Omental fat pad (tissue), 4 donors: Measurements from ENCODE around the gene DHRS11. TPM values are rescaled to one million over a fixed set of nuclear protein-coding genes. Genes with fewer than 3 reads are reported as not detected.
"Not testable (repeated sequence)": the region's sequence is repeated elsewhere in the genome, so short reads cannot be mapped to it uniquely, and the experiment has no call there.

ENCODE experiments used
- ATAC-seq: fragments of 150-250 bp; one replicate; pipeline ENCODE4 v1.9.1; 2016; ENCODE audit warnings: mild to moderate bottlenecking, moderate library complexity; ENCODE audit not compliant: low FRiP score
- DNase-seq: peaks from one replicate; pipeline ENCODE4 v3.0.0-alpha.2; 2019; ENCODE audit warnings: low spot score
- total RNA-seq, 4 donors: library from RNA; depleted of rRNA; stranded (reverse); fragments of >200 nt; gene quantifications; one replicate each; pipeline ENCODE4 v1.1.0, GENCODE V29; 2016
- TF ChIP-seq, protein P1 (sequence below), 3 donors: fragments of 450-650 bp; IDR thresholded peaks; one replicate each; pipeline ENCODE4 v1.5.1; 2016 to 2017; ENCODE audit warnings: antibody characterized with exemption in 3 of 3, mild to moderate bottlenecking in 3 of 3, moderate library complexity in 2 of 3

The DHRS11 gene
- total RNA-seq, 4 donors from 2014 or later: 5.6 to 19.8 (median 11.1) TPM

DNA sequence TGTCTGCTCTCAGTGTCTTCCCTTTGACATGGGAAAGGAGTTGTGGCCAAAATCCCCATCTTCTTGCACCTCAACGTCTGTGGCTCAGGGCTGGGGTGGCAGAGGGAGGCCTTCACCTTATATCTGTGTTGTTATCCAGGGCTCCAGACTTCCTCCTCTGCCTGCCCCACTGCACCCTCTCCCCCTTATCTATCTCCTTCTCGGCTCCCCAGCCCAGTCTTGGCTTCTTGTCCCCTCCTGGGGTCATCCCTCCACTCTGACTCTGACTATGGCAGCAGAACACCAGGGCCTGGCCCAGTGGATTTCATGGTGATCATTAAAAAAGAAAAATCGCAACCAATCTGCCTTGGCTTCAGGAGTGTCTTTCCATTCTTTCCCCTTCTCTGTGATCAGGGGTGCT lies 8.8 kb downstream of the DHRS11 start:
- DNase-seq: no peak

DNA sequence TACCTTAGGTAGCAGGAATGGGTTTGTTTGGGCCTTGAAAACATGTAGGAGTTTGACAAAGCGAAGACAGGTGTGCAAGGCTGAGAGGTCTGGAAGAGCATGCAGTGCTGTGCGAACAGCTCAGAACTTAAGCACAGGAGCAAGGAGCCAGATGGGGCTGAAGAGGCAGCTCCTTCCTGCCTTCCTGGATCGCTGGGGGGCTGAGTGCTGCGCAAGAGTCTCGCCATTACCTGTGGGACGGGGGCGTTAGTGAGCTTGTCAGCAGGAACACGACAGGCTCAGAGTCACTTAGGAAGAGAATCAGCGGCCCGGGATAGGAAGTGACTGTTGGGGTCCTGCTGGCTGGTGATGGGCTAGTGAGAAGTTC lies 9.2 kb downstream of the DHRS11 start:
- TF ChIP-seq, protein P1, sequence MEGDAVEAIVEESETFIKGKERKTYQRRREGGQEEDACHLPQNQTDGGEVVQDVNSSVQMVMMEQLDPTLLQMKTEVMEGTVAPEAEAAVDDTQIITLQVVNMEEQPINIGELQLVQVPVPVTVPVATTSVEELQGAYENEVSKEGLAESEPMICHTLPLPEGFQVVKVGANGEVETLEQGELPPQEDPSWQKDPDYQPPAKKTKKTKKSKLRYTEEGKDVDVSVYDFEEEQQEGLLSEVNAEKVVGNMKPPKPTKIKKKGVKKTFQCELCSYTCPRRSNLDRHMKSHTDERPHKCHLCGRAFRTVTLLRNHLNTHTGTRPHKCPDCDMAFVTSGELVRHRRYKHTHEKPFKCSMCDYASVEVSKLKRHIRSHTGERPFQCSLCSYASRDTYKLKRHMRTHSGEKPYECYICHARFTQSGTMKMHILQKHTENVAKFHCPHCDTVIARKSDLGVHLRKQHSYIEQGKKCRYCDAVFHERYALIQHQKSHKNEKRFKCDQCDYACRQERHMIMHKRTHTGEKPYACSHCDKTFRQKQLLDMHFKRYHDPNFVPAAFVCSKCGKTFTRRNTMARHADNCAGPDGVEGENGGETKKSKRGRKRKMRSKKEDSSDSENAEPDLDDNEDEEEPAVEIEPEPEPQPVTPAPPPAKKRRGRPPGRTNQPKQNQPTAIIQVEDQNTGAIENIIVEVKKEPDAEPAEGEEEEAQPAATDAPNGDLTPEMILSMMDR (IDR thresholded peaks at IDR 0.05): no peak
- DNase-seq (no peak), ATAC-seq (peak; percentile 15)

More for the DNA sequence above, 8.8 kb downstream of the DHRS11 start:
- ATAC-seq: no peak
- TF ChIP-seq, protein P1 (IDR thresholded peaks at IDR 0.05): no peak

DNA sequence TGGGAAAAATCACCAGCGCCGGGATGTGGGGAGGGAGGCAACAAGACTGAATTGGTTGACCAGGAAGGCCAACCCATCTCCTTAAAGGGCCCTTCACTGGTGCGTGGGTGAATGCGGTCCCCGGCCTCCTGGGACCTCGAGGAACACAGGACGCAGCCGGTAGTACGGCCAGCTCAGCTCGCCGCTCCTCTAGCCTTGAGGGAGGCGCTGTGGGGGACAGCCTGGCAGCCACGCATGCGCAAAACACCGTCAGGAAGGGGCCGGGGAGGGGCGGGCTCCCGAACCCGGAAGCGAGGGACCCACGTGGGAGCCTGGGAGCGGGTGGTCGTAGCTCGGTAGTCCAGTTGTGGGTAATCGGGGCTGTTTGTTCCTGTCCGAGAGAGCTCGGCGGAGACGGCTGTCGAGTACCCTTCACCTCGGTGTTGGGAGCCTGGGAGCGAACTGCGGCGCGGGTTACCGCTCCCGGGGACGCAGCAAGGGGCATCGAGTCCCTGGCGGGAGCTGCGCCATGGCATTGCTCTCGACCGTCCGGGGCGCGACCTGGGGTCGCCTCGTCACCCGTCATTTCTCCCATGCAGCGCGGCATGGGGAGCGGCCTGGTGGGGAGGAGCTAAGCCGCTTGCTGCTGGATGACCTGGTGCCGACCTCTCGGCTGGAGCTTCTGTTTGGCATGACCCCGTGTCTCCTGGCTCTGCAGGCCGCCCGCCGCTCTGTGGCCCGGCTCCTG lies 9.8 kb downstream of the DHRS11 start, which contains the start of gene MRM1:
Gene MRM1 (plus strand): TSS at position 281 of the 727 bp plus-strand sequence. CDS start 228 bp downstream, at position 509.
- TF ChIP-seq, protein P1 (IDR thresholded peaks at IDR 0.05): no peak
- DNase-seq (peak; percentile 73), ATAC-seq (peak; percentile 87)

DNA sequence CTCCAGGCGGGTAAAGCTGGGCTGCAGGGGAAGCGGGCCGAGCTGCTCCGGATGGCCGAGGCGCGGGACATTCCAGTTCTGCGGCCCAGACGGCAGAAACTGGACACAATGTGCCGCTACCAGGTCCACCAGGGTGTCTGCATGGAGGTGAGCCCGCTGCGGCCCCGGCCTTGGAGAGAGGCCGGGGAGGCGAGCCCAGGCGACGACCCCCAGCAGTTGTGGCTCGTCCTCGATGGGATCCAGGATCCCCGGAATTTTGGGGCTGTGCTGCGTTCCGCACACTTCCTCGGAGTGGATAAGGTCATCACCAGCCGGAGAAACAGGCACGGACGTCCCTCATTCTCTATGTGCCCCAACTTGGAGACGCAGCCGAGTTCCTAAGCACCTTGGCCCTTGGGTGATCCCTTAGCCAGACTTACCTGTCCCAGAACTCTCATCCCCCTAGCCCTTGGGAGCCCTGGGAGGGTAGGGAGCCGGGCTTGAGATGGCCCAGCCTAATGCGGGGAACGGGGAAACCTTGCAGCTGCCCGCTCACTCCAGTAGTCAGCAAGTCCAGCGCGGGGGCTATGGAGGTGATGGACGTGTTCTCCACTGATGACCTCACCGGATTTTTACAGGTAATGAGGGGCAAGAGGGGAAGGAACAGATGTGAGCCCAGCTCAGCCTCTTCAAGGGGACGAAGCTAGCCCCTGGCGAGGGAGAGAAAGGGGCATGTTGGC lies 10.5 kb downstream of the DHRS11 start:
- ATAC-seq (peak; percentile 31), DNase-seq (no peak)
- TF ChIP-seq, protein P1 (IDR thresholded peaks at IDR 0.05): no peak

DNA sequence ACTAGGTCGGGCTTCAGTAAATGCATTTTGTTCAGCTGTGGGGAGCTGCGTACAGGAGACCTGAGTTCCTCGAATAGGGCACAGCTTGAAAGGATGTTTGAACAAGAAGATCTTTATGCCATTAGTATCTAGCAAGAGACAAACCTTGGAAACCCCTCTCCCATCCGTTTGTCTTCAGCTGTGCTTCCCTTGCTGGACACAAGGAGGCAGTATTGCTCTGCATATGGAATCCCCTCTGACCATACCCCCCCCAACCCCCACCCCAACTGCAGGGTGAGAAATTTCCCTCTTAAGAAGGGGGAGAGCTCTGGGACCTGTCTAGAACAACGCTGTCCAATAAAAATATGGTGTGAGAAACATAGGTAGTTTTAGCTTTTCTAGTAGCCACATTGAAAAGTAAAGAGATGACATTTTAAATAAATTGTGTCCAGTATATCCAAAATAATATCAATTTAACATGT lies 11.3 kb downstream of the DHRS11 start:
- no peak for ATAC-seq
- peak; percentile 68 for DNase-seq
- TF ChIP-seq, protein P1 (IDR thresholded peaks at IDR 0.05): peak in 1 of 3 donors; percentile 20

DNA sequence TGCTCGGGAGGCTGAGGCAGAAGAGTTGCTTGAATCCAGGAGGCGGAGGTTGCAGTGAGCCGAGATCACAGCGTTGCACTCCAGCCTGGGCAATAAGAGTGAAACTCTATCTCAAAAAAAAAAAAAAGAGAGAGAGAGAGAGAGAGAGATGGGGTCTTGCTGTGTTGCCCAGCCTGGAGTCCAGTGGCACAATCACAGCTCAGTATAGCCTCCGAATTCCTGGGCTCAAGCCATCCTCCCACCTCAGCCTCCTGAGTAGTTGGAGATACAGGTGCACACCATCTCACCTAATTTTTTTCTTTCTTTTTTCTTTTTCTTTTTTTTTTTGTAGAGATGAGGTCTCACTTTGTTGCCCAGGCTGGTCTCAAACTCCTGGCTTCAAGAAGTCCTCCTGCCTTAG lies 13.3 kb downstream of the DHRS11 start:
- ATAC-seq, DNase-seq: not testable (repeated sequence)

DNA sequence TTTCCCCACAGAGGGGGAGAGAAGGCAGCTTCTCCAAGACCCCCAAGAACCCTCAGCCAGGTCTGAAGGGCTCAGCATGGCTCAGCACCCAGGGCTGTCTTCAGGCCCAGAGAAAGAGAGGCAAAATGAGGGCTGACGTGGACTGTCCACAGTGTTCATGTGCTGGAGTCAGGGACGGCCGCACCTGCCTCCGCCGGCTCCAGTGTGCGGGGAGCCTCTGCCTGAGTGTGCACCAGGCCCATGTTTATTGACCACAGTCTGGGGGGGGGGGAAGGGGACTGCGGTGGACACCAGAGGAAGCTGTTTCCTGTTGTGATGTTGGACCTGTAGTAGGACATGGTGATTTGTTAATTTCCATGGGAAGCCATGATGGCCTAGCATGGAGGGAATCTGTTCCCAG lies 16.6 kb downstream of the DHRS11 start:
- no peak for DNase-seq
- TF ChIP-seq, protein P1 (IDR thresholded peaks at IDR 0.05): no peak
- ATAC-seq: no peak
